ENCODE measurements around the gene PSMB8.
"Not testable (repeated sequence)": the region's sequence is repeated elsewhere in the genome, so short reads cannot be mapped to it uniquely, and the experiment has no call there.

PSMB8 gene

DNA sequence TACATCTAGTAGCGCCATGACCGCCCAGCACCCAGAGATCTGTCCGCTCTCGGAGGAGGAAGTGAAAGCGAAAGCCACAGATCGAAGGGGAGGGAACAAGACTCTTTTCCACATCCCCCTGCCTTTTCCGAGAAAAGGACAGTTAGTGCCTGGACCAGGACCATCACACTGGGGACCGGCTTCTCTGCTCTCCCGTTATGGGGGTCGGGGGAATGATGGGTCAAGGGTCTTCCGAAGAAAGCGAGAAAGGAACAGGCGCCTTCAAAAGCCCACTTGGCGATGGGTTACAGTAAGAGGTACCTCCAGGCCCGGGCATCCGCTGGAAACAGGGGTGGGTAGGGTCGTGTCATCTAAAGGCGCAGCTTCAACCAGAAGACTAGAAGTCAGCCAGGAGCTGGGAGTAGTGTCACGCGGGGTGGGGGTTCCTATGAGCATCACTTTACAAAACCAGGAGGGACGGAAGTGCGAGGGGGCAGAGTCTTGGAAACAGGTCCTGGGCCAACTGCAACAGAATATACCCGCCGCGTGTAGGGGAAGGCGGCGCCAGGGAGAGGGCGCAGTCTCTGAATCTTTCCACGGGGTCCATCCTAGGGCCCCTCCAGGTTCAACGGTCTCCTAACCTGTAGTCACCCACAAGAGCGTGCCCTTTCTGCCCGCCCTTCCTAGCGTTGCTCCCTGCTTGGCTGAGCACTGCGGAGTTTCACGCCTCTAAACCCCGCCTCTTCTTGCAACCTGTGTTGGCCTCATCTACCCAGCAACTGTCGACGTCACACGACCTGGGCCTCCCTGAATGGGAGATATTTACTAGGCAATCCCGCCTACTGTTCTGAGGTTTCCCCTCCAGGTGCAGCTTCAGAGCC, at the start of gene PSMB8:
Gene PSMB8 (minus strand): TSS at position 69 of the 860 bp plus-strand sequence. CDS start 51 bp downstream, at position 18.
- no peak for FAIRE-seq

DNA sequence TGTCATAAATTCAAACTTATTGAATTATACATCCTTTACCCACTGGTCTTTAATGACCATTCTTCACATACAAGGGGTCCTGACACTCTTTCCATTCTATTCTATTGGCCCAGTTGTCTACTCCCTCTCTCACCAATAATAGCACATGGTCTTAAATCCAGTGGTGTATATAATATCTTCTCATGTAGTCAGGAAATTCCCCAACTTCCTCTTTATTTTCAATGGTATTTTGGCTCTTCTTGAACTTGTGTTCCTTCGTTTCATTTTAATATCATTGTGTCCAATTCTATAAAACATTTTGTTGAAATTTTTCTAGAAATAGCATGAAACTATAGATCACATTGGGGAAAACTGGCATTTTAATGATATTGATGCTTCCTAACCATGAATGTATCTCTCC, 47.0 kb upstream of the PSMB8 start:
- FAIRE-seq, result no peak

DNA sequence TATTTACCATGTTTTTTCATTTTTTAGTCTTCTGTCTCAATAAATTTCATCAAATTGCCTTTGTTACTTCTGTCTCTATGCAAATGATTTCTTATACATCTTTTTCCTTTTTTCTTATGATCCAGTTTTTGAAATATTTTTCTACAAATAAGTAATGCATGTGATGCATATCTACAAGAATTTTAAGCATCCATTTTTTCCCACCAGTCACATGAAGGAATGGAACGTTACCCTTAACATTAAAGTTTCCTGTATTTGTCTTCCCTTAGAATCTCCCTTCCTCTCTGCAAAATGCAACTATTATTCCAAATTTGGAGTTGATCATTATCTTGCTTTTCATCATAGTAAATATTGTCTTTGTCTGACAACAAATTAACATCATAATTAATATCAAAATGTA, 45.7 kb upstream of the PSMB8 start:
- no peak for FAIRE-seq

DNA sequence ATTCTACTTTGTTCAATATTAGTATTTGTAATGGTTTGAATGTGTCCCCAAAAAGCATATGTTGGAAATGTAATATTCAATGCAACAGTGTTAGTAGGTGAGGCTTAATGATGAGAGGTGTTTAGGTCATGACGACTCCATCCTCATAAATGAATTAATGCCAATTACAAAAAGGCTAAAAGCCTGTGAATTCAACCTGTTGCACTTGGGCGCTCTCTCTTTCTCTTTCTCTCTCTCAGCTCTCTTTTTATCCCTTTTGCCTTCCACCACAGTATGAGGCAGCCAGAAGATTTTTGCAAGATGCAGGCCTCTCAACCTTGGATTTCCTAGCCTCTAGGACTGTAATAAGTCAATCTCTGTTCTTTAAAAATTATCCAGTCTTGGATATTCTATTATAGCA, 44.7 kb upstream of the PSMB8 start:
- FAIRE-seq, result no peak

DNA sequence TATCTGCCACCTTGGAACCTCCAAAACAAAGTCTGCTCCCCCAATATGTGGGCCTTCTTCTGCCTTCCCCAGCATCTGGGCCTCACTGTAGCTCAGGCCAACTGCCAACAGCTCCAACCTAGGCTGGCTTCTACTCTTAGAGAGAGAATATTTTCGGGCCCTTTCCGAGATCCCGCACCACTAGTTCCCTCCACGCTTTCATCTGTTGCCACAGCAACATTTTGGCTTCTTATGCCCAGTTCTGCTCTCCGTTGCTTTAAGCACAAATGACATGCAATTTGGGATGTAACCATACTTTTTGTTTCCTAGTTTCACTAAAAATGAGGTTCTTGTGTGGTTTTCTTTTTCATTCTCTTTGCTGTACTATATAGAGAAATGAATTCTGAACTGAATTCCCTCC, 43.8 kb upstream of the PSMB8 start:
- FAIRE-seq, result no peak

DNA sequence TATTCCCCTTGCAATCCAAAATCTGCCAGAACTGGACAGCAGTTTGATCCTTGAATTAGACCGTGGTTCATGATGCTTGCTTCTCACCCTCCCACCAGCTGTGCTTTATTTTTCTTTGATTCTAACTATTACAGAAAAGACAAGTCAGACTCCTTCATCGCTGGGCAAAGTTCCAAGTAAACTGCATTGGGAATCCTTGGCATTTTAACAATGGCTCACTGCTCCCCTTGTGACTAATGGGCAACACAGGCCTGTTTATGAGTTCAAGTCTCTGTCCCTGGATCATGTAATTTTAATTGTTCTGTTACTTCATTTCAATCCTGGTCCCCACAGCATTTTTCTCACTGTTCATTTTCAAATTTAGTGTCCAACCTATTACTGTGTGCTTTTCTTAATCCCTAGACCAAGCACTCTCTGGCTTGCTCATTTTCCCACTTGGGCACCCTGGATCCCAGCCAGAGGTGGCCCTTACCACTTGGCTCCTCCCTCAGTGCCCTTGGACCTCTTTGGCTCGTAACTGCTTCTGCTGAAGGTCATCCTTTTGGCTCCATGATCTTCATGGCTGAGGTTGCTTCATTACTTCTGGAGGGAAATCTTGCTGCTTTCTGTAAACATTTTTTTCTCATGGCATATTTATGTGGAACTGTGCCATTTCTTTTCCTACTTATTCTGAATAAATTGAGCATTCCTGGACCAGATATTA, 43.0 kb upstream of the PSMB8 start:
- no peak for FAIRE-seq

DNA sequence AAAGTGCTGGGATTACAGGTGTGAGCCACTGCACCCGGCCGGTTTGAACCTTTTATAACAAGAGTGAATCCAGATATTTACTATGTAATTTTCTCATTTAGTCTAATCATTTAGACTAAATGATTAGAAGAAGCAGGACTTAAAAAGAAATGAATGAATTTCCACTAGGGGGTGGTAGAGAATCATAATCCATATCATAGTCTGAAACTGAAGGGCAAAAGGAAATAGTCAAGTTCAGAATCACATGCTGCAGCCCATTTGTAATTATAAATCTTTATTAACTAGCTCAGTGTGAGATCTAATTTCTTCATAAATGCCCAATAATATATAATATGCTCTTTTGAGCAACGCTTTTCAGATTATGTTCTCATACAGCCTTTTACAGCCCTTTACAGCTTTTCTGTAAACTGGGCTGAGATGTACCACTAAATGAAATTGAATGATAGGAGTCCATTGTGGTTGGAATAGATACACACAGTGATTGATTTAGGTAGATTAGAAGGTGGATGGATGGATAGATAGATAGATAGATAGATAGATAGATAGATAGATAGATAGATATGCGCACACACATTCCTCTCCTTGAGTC, 41.9 kb upstream of the PSMB8 start:
- peak; percentile 78 for FAIRE-seq

DNA sequence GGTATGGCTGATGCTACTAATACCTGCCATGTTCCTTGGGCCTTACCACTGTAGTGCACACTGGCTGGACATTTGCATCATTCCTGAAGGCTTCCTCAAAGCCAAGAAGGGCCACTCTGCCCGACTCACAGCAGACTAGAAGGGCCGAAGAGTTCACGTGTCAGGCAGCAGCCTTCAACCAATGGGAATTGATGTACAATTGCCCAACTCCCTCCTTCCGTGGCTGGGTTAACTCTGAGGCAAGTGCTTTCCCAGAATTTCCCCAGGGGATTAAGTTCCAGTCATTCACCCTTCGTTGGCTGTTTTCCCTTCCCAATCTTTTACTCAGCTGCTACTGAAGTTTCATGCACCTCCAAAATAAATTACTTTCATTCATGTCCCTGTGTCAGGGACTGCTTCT, 39.9 kb upstream of the PSMB8 start:
- FAIRE-seq, result no peak

DNA sequence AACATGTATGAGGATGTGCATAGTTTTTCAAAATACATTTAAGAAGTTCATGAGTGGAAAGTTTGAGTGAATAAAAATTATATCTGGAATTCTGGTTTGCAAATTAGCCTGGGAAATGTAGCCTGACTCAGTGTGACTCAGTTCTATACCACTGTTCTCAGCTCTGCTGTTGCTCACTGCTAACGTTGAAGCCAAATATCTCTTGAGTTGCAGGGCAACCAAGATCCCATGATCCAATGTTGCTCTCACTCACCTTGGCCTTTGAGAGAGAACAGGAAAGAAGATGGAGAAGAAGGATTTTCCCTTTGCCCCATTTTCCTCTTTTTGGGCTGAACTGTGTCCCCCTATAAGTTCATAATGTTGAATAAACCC, 39.0 kb upstream of the PSMB8 start:
- no peak for FAIRE-seq

DNA sequence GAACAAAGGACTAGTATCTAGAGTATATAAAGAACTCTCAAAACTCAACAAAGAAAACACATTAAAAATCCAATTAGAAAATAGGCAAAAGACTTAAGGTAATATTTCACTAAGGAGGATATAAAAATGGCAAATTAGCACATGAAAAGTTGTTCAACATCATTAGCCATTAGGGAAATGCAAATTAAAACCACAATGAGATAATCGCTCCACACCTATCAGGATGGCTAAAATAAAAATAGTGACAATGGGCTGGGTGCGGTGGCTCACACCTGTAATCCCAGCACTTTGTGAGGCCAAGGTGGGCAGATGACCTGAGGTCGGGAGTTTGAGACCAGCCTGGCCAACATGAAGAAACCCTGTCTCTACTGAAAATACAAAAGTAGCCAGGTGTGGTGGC, 37.1 kb upstream of the PSMB8 start:
- not testable (repeated sequence) for FAIRE-seq

DNA sequence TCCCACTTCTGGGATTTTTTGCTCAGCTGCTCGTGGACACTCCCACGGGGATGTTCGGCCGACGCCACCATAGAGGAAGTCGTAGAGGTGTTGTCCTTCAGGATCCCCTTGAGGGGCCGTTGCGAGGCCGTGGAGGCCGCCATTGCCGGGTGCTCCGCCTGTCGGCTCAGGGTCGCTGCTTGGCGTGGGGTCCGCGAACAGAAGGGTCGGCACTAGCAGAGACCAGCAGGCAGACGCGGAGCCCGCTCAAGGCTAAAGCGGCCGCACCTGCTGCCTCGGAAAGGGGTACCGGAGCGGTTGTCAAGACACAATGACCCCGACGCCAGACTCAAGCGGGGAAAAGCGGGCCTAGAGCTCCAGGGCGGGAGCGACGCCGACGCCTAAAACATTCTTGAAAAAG, 35.8 kb upstream of the PSMB8 start:
- FAIRE-seq, result no peak

DNA sequence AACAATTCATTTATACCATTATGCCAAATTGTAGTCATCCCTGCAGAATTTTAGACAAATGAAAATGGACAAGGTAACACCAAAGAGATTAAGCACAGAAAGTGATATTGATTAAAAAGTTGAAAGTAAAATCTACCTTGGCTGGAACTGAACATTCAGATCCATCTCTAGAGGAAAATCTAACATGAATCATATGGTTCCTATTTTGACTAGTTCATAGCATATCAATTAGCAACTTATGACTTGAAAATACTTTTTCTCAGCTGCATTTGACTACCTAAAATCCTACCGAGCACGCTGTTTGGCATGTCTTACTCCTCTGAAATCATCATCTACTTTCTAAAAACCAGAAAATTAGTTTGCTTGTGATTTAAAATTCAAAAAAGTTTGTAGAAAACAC, 32.8 kb upstream of the PSMB8 start:
- FAIRE-seq, result no peak

DNA sequence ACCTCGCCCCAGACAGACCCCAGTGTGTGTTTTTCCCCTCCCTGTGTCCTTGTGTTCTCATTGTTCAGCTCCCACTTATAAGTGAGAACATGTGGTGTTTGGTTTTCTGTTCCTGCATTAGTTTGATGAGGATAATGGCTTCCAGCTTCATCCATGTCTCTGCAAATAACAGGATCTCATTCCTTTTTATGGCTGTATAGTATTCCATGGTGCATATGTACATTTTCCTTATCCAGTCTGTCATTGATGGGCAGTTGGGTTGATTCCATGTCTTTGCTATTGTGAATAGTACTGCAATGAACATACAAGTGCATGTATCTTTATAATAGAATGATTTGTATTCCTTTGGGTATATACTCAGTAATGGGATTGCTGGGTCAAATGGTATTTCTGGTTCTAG, 30.1 kb upstream of the PSMB8 start:
- FAIRE-seq, result not testable (repeated sequence)

DNA sequence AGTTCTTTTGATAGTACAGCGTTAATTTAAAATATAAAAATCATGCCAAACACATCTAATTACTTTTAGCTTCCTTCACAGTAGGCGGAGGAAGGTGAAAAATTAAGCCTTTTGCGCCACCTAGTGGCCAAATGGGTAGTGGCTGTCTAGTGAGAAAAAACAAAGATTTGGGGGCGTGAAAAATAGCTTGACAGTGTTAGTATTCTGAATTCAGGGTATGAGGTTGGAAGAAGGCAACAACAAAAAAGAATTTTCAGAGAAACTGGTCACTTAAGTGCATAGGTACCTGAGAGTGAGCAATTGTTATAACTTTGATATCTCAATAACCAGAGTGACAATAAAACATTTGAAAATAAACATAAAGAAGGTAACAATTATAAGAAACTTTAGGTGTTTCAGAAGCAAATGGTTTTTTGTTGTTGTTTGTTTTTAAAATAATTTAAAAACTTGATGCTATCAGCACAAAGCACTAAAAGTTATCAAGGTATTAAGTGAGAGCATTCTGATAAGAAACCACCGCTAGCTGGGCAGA, 24.5 kb upstream of the PSMB8 start:
- FAIRE-seq, result peak; percentile 96

DNA sequence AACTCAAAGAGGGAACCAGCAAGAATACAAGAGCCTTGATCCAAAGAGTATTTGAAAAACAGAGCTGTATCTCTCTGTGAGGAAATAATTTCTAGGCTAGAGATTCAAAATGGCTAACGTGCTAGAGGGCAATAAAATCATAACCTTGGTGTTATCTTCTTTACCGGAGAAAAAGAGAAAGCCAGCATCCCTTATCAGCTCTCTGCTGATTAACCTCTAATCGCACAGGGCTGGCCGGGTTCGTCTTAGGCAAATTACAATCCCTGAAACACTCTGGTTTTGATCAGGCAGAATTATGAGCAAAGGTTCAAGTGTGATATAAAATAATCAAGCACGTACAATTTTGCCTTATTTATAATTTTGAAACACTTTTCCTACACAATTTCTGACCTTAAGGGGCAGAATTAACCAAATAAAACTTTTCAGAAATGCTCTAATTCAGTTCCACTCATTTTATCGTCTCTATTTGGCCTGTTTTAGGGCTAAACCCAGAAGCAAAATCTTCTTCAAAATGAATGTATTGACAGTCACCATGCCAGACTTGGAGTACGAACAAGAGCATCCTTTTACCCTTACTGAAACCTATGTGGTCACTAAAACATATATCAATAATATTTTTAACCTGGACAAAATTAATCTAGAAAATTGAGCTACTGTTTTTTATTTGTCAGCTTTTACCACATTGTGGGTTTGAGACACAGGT, 23.9 kb upstream of the PSMB8 start:
- FAIRE-seq, result no peak

DNA sequence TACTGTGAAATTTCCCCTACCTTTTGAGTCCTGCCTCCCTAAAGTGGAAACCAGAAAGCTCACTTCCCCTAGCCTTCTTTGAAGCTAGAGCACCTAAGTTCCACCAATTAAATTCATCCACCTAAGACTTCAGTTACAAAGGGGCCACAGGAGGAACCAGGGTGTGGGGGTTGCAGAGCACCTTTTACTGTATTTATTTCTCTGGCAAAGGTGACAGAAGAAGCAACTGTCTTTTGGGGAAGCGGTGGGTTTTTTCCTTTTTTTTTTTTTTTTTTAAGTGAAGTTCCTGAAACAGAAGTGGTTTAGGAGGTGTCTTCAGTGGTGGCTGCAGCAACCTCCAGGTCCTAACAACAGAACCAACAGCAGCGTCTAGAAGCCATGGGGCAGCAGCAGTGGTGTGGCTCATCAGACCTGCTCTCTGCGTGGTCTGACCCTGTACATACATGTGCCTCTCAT, 23.2 kb upstream of the PSMB8 start:
- no peak for FAIRE-seq

DNA sequence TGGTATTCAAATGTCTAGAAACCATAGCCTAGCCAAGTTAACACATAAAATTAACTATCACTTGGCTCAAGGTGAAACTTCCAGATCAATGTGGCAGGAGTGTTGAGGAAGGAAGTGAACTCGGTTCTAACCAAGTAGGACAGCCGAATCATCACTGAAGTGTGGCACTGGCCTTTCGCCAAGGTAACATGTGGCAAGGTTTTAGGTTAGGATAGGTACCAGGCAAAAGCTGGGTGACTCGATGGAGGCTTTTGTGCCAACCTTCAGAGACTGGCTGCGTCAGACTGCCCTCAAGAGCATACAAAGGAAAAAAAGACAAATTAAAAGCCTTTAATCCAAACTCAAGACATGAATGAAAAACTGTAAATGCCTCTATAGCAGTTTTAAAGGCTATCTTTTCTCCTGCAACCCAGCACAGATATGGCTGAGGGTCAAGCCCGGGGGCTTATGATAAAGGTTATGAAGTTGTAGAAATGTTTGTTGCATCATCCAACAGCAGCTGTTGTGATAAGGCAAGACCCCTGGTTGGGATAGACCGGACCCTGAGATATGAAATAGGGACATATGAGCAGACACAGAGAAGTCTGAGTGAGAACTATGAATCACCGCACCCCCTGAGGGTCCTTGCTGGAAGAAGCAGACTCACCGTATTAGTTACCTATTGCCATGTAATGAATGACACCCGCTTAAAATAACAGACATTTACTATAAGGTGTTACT, 22.0 kb upstream of the PSMB8 start:
- no peak for FAIRE-seq

DNA sequence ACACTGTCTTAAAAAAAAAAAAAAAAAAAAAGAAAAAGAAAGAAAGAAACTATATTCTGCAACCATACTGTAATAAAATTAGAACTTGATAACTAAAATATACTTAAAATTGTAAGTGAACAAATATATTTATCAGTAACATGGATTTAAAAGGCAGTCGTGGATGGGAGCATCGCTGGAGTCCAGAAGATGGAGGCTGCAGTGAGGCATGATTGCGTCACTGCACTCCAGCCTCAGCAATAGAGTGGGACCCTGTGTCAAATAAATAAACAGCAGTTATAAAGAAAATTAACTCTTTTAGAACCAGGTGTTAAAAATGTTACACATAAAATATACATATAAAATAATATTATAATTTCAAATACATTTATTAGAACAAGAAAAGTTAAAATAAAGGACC, 18.9 kb upstream of the PSMB8 start:
- FAIRE-seq, result no peak

DNA sequence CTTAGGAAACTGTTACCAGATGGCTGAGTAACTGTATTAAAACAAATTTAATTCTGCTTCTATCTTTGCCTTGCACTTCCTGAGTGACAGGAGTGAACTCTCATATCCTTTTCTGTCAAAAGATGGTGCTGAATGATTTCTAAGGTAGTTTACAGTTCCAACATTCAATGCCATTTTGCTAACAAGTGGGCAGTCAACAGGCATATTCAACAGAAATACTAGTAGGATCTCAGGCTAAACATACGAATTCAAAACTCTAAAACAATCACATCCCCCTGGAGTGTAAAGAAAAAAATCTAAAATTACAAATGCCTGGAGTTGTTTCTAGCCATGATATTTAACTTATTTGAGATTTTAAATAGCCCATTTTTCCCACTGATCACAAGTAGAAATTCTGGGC, 16.8 kb upstream of the PSMB8 start:
- no peak for FAIRE-seq

DNA sequence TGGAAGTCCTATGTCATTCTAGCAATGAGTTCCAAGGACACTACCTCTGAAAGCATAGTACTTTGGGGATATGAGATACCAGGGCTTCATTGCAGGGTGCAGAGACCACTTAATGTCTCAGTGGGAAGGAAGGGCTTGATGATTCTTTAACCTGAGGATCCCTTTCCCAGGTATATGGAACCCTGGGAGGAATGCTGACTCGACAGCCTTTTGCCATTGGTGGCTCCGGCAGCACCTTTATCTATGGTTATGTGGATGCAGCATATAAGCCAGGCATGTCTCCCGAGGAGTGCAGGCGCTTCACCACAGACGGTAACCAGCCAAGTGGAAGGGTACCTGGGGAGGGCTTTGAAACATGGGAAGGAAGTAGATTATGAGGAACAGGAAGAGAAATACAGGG, 14.3 kb upstream of the PSMB8 start:
- FAIRE-seq, result no peak

DNA sequence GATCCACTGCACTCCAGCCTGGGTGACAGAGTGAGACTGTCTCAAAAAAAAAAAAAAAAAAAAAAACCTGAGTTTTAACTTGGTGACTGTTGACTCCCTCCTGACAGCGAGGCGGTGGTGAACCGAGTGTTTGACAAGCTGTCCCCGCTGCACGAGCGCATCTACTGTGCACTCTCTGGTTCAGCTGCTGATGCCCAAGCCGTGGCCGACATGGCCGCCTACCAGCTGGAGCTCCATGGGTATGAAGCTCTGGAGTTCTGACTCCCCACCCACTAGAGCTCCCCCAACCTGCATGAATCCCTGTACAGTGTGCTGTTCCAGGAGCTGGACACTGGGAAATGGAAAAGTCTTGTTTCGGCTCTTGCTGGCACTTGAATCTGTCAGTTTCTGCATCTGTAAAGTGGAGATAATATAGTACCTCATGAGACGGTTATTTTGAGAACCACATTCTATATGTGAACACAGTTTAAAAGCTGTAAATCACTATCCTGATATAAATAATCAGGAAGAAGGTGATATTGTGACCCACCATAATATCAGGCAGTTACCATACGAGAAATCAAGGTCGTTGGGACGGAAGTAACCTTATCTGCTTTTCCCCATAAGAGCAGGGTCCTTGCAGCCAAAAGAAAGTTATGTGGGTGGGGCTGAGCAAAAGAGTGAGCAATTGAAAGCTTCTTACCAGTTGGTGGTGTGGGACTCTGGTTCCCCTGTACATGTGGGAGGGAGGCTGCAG, 13.5 kb upstream of the PSMB8 start:
- FAIRE-seq, result no peak

Measured in endometrium (tissue), 2 donors.